ENCODE measurements around the gene FBXO34.

DNA sequence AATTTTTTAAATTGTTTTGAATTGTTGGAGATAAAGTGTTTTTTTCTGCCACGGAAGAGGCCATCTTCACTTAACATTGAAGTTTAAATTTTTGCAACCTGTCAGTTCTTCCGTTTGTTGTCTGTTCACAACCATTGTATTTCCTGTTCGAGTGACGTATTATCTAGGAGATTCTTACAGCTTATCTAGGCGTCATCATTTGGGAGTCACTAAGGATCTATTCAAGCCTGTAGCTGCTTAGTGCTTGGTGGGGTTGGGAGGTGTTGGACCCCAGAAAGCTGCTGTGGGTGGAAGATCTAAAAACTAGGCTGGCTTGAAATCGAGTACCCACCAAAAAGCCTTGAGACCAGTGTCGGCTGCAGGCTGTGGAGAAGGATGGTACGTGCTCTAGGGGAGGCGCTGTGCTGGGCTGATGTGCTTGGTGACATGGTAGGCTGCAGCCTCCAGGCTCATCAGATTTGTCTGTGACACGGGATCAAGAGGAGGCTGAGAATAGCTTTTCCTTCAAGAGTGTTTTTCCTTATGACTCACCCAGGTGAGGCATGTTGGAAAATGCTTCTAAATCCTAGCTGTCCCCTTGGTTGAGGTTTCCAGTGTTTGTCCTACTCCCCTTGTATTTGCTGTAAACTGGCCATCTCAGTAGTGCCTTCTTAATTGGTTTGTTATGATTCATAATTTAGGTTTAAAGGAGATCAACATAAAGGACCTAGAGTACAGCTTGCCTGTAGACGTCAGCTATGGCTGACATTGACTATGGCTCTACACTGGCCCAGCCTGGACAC is 82.7 kb downstream of the FBXO34 start:
- TF ChIP-seq, protein P1, sequence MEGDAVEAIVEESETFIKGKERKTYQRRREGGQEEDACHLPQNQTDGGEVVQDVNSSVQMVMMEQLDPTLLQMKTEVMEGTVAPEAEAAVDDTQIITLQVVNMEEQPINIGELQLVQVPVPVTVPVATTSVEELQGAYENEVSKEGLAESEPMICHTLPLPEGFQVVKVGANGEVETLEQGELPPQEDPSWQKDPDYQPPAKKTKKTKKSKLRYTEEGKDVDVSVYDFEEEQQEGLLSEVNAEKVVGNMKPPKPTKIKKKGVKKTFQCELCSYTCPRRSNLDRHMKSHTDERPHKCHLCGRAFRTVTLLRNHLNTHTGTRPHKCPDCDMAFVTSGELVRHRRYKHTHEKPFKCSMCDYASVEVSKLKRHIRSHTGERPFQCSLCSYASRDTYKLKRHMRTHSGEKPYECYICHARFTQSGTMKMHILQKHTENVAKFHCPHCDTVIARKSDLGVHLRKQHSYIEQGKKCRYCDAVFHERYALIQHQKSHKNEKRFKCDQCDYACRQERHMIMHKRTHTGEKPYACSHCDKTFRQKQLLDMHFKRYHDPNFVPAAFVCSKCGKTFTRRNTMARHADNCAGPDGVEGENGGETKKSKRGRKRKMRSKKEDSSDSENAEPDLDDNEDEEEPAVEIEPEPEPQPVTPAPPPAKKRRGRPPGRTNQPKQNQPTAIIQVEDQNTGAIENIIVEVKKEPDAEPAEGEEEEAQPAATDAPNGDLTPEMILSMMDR (IDR thresholded peaks at IDR 0.05) = no peak
- TF ChIP-seq POLR2A (IDR thresholded peaks at IDR 0.05) = no peak

All from adrenal gland (tissue), 5 donors.